HG03025 (cell line): ENCODE results near the gene LDHA.
"Not testable (repeated sequence)": the region's sequence is repeated elsewhere in the genome, so short reads cannot be mapped to it uniquely, and the experiment has no call there.

ENCODE experiments used
- ATAC-seq: cut with Tn5 transposase; IDR thresholded peaks from one replicate; pipeline ENCODE4 v1.9.1; 2021; ENCODE audit warnings: mild to moderate bottlenecking, moderate library complexity; ENCODE audit not compliant: unreplicated experiment, low FRiP score

LDHA gene

DNA sequence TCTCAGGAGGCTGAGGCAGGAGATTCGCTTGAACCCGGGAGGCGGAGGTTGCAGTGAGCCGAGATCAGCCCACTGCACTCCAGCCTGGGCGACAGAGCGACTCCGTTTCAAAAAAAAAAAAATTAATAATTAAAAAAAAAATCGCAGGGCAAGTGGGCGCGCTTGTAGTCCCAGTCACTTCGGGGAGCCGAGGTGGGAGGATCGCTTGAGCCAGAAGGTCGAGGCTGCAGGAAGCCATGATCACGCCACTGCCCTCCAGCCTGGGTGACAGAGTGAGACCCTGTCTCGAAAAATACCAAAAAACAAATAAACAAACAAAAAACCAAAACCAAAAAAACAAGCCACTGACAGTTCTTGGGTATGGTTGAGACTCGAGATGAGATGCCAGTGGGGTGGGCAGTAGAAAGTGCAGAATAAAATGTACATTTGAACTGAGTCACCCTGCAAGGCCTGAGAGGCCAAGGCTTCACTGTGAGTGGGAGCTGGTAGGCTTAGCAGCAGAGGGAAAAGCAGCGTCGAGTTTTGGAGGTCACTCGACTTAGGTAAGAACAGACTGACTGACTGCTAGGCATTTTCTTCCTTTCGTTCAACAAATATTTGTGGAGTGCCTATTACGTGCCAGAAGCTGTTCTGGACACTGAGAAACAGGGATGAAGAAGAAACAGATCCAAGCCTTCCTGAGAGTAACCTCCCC, 635 bp upstream of the LDHA start:
- no peak for ATAC-seq

DNA sequence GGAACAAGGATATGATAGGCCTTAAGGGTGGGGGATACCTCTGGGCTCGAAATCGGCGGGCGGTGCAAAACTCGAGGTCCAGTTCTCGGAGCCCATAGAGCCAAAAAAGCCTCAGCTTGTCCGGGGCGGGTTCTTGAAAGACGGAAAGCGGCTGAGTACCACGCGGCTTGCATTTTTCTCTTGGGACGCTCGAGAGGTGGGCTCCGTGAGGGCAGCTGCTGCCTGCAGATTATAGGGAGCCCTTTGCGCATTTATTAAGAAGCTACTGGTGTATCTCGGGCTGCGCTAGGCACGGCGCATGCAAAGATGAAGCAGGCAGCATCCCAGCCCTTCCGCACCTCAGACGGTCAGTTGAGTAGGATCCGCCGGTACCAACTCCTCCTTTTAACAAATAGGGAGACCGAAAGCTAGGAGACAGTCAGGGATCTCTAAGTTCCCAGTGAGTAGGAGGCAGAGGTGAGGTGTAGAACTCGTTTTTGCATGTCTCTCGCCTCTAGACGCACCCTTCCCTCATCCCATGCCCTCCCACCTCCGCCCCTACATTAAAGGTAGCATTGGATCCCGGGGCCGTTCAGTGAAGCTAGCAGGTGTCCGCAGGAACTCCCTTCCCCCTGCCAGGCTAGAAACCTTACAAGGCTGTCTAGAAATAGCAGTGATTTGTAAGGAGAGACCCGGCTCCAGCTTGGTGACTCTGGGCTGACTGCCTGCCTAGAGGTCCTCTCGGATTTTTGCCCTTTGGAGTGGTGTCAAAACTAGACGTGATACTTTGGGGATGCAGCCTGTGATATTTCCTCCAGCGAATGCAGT, 768 bp downstream of the LDHA start:
- no peak for ATAC-seq

DNA sequence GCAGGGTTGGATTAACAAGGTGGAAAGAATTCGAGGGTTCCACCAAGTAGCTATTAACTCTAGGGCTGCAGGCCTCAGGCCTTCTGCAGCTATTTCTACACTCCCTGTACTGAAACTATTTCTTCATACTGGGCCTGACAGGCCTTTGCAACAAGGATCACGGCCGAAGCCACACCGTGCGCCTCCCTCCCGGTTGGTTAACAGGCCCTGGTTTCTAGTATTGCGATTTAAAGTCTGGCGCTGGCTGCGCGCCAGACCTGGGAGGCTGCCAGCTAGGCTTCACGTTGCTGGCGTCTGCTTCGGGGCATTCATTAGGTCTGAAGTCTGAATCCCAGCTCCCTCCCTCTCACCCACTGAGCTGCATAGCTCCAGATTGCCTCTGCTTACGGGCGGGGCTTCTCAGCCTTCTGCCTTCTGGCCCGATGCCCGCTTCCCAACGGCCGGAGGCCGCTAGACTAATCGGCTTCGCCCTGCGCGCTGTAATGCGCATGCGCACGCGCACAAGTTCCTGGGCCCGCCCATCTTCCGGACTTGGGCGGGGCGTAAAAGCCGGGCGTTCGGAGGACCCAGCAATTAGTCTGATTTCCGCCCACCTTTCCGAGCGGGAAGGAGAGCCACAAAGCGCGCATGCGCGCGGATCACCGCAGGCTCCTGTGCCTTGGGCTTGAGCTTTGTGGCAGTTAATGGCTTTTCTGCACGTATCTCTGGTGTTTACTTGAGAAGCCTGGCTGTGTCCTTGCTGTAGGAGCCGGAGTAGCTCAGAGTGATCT, 1.6 kb downstream of the LDHA start:
- ATAC-seq: peak; percentile 52

DNA sequence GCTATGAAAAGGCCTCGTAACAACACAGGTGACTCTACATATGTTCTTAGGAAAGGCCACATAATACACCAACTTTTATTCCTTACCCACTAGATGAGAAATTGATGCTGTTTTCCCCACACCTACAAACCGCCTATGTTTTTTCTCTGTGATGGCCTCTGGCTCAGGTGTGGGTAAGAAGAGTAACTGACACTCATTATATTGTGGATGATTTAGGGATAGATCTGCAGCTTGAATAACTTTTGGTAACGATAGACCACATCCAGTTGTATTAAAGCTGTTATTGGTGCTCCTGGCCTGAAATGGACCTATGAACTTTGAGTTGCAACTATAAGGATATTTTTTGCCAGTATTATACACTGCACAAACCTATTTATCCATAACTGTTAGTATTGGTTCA, 3.6 kb downstream of the LDHA start:
- ATAC-seq: no peak

DNA sequence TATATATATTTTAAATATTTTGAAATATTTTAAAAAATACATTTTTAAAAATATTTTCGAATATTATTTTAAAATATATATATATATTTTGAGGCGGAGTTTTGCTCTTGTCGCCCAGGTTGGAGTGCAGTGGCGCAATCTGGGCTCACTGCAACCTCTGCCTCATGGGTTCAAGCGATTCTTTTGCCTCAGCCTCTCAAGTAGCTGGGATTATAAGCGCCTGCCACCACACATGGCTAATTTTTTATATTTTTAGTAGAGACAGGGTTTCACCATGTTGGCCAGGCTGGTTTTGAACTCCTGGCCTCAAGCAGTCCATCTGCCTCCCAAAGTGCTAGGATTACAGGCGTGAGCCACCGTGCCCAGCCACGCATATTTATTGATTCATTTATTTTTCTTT, 6.7 kb downstream of the LDHA start:
- ATAC-seq: not testable (repeated sequence)

DNA sequence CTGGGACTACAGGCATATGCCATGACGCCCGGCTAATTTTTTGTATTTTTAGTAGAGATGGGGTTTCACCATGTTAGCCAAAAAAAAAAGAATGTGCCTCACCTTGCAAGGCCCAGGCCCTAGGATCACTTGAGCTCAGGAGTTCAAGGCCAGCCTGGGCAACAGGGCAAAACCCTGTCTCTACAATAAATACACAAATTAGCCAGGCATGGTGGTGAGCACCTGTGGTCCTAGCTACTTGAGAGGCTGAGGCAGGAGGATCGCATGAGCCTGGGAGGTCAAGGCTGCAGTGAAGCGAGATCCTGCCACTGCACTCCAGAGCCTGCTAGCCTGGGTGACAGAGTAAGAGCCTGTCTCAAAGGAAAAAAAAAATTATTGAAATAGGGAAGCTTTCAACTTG, 9.7 kb downstream of the LDHA start:
- ATAC-seq: no peak

DNA sequence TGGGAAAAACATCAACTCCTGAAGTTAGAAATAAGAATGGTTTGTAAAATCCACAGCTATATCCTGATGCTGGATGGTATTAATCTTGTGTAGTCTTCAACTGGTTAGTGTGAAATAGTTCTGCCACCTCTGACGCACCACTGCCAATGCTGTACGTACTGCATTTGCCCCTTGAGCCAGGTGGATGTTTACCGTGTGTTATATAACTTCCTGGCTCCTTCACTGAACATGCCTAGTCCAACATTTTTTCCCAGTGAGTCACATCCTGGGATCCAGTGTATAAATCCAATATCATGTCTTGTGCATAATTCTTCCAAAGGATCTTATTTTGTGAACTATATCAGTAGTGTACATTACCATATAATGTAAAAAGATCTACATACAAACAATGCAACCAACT, 13.0 kb downstream of the LDHA start:
- ATAC-seq: not testable (repeated sequence)

DNA sequence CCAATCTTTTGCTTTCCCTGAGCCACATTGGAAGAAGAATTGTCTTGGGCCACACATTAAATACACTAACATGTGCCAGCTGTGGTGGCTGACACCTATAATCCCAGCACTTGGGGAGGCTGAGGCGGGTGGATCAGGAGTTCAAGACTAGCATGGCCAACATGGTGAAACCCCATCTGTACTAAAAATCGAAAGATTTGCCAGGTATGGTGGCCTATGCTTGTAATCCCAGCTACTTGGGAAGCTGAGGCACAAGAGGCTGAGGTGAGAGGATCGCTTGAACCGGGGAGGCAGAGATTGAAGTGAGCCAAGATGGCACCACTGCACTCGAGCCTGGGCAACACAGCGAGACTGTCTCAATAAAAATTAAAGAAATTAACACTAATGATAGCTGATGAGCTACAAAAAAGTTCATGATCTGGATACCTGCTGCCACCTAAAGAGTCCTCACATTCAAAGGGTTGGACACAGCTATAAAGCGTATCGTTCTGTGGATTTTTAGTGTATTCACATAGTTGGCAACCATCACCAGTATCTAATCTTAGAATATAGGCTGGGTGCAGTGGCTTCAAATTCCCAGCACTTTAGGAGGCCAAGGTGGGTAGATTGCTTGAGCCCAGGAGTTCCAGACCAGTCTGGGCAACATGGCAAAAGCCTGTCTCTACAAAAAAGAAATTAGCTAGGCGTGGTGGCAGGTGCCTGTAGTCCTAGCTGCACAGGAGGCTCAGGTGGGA, 14.4 kb downstream of the LDHA start:
- ATAC-seq: no peak

DNA sequence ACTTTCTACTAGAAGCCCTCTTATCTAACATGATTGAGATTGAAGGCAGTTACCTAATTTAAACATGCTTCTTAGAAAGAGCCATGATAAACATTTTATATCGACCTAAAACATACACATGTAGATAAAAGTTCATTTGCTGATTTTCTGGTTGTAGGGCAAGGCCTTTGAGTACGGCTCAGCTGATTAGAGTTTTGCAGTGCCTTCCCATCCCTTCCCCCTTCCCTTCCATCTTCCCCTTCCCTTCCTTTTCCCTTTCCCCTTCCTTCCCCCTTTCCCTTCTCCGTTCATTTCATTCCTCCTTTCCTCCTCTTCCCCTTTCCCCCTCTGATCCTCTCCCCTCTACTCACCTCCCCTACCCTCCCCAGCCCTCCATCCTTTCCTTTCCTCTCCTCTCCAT, 22.1 kb downstream of the LDHA start:
- ATAC-seq: no peak

DNA sequence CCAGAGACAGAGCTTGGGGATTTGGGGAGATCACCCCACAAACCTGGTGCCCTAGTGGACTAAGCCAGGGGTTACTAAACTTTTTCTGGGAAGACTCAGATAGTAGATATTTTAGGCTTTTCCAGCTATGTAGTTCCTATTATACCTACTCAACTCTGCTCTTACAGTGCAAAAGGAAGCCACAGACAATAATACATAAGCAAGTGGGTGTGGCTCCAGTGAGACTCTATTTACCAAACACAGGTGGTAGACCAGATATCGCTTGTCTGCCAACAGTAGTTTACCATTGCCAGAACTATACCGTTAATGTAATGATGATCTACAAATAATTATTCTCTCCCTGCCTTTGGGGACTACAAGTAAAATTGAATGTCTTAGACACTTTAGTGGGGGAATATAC, 24.7 kb downstream of the LDHA start:
- ATAC-seq: no peak

DNA sequence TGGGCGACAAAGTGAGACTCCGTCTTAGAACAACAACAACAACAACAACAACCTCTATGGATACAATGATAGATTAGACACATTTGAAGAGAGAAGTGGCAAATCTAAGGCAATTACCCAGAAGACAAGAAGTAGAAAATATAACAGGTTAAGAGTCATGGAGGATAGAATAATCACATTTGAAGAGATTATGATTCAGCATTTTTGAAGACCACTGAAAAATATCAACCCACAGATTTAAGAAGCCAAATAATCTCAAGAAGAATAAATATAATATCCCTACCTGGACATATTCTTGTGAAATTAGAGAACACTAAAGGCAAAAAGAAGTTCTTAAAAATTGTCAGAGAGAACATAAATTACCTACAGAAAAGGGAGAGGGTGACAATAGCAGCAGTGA, 25.7 kb downstream of the LDHA start:
- no peak for ATAC-seq

DNA sequence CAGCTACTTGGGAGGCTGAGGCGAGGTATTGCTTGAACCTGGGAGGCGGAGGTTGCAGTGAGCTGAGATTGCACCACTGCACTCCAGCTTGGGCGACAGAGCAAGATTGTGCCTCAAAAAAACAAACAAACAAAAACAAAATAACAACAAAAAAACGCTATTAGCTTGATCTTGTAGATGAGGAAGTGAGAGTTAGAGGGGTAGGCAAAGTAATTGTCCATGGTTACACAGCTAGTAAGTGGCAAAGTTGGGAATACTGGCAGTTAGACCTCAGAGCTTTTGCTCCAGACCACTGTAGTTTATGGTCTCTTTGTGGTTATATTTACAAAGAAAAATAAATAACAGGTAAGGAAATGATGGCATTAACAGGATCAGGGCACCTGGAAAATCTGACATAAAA, 32.9 kb downstream of the LDHA start:
- ATAC-seq: no peak

DNA sequence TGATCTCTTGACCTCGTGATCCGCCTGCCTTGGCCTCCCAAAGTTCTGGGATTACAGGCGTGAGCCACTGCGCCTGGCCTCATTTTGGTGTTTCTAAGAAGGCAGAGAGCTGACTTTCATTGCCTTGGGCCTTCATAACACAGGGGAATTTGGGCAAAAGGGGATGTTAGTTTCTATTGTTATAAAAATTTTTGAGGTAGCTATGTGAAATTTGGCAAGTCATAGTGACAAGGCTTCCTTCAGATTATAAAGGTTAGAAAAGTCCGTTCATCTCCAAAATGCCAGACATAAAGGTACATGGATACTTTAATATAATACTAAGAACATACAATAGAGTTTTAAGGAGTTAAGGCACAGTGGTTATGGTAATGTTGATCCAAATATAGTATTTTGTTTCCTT, 35.0 kb downstream of the LDHA start:
- ATAC-seq: no peak

DNA sequence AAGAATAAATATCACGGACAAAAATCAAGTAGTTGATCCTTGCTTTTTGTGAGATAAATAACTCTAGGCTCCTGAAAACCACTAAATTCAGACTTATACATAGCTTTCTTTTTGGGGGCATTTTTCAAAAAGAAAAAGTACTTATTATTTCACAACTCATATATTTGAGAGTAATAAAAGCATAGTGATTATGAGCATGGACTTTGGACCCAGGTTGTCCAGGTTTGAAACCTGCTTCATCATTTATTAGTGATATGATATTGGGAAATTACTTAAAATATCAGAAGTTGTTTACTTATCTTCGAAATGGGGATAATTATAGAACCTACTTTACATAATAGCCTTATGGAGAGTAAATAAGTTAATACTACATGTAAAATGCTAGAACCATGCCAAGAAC, 44.3 kb downstream of the LDHA start:
- ATAC-seq: no peak

DNA sequence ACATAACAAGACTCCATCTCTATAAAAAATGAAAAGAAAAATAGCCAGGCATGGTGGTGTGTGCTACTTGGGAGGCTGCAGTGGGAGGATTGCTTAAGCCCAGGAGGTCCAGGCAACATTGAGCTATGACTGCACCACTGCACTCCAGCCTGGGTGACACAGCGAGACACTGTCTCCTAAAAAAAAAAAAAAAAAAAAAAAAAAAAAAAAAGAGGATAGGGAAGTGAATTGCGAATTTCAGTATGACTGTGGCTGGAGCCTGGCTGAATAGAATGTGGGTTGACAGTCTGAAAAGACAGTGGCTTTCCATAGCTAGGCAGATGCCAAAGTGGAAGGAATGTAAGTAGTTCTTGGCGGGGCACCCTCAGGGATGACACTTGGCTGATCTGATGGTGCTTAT, 54.9 kb downstream of the LDHA start:
- ATAC-seq: no peak

DNA sequence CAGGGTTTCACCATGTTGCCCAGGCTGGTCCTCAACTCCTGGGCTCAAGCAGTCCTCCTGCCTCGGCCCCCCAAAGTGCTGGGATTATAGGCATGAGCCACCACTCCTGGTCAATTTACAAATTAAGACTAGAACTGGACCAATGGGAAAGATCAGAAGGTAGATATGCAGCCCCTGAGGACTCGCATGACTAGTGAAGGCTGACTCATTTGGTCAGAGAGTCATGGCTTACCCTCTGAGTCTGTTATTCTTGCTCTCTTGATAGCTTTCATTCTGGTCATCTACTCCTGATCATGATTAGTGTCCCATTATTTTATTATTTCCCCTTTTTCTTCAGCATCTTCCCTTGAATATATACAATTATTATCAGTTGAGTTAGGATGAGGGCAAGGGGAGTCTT, 58.6 kb downstream of the LDHA start:
- no peak for ATAC-seq

DNA sequence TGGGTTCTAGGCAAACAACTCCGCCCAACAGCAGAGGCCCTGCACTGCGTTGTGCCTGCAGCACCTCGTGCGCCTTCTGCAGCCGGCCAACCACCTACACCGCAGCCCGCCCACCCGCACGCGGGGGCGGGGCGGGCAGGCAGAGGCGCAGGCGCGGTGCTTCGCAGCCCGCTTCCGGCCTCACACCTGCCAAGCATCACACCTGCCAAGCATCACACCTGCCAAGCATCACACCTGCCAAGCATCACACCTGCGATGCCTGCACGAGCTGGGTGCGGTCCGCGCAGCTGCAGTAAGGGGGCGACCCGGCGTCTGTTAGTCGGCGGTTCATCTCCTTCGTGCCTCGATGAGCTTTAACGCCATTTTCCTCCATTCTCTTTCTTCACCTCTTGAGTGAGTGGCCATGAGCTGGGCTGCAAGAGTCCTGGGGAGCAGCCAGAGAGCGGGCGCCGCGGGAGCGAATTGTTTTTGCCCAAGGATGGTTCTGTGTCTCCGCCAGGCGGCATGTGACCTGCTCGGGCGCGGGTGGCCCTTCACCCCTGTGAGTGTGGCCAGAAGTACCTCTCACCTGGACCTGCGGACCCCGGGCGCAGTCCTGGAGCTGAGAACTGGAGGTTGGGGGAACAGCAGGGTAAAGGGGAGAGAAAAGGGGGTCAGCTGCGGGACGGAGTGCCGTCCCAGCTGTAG, 61.5 kb downstream of the LDHA start, which contains the start of gene LDHAL6A:
LDHAL6A (plus strand) TSS at position 171 of the 687 bp plus-strand sequence. CDS start 825 bp downstream, outside the sequence.
- no peak for ATAC-seq

DNA sequence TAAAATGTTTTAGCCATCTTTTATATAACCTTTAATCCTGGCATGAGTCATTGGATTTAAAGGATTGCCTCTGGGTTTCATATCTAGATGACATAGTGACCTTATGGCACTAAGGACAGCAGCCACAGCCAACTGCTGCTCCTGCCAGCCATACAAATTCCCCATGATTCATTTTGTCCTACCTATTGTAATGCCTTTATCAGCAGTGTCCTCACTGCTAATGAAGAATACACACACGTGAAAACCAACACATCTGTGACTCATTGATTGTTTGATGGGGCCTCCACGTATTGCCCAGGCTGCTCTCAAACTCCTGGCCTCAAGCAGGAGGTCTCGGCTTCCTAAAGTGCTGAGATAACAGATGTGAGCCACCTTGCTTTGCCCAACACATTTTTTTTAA, 63.1 kb downstream of the LDHA start:
- ATAC-seq: no peak
